KMS-11 (cell line): ENCODE data around the gene TBC1D3I.
"Not testable (repeated sequence)": the region's sequence is repeated elsewhere in the genome, so short reads cannot be mapped to it uniquely, and the experiment has no call there.

Experiments
- H2AFZ ChIP-seq: fragments of 200-600 bp; sonication (generic); 2 replicates; pipeline ENCODE4 v1.6.1; 2016; ENCODE audit warnings: antibody characterized with exemption, mixed run types, low read depth
- H3K27ac ChIP-seq: fragments of 200-600 bp; sonication (generic); 2 replicates; pipeline ENCODE4 v1.6.1; 2016; ENCODE audit warnings: mild to moderate bottlenecking, mixed run types
- H3K27me3 ChIP-seq: fragments of 200-600 bp; sonication (generic); 2 replicates; pipeline ENCODE4 v1.6.1; 2017; ENCODE audit warnings: mild to moderate bottlenecking, low read depth, mixed run types, moderate library complexity; ENCODE audit not compliant: insufficient read depth
- H3K36me3 ChIP-seq: fragments of 200-600 bp; sonication (generic); 2 replicates; pipeline ENCODE4 v1.6.1; 2017; ENCODE audit warnings: mild to moderate bottlenecking, mixed run types; ENCODE audit not compliant: insufficient read depth
- H3K4me1 ChIP-seq: fragments of 200-600 bp; sonication (generic); 2 replicates; pipeline ENCODE4 v1.6.1; 2016; ENCODE audit warnings: mild to moderate bottlenecking, low read depth, mixed run types; ENCODE audit not compliant: poor library complexity, severe bottlenecking
- H3K4me2 ChIP-seq: fragments of 200-600 bp; sonication (generic); 2 replicates; pipeline ENCODE4 v1.7.0; 2016; ENCODE audit warnings: mild to moderate bottlenecking, mixed run types
- H3K4me3 ChIP-seq: fragments of 200-600 bp; sonication (generic); IDR thresholded peaks from 2 replicates; pipeline ENCODE4 v1.6.1; 2017; ENCODE audit warnings: low read depth, low read length, mixed read lengths; ENCODE audit not compliant: insufficient read depth
- H3K79me2 ChIP-seq: fragments of 200-600 bp; sonication (generic); 2 replicates; pipeline ENCODE4 v1.6.1; 2016; ENCODE audit warnings: low read depth, mixed run types; ENCODE audit not compliant: insufficient read depth
- H3K9ac ChIP-seq: fragments of 200-600 bp; sonication (generic); 2 replicates; pipeline ENCODE4 v1.6.1; 2016; ENCODE audit warnings: mild to moderate bottlenecking, mixed run types
- H4K20me1 ChIP-seq: fragments of 200-600 bp; sonication (generic); 2 replicates; pipeline ENCODE4 v1.6.1; 2016; ENCODE audit warnings: mild to moderate bottlenecking, mixed run types; ENCODE audit not compliant: insufficient read depth

TBC1D3I gene

DNA sequence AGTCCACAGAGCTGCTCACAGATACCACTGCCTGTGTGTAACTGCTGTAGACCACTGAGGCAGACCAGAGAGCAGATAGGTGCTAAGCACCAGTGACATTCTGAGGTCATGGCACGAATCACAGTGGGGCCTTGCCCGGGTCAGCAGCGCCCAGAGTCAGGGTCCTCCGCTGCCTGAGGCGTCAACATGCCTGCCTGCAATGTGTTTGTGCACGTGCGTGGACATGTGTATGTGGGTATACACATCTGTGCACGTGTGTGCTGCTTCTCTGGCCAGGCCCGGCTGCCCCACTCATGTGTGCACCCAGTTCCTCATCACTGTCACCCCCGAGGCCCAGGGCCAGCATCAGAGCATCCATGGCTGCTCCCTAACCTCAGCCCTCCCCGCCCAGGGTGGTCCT lies at the start of gene TBC1D3I:
Gene TBC1D3I (minus strand): TSS at position 101 of the 400 bp plus-strand sequence. CDS start 1,585 bp downstream, outside the sequence.
- H4K20me1 ChIP-seq, H3K36me3 ChIP-seq, H3K4me3 ChIP-seq, H3K4me2 ChIP-seq, H3K9ac ChIP-seq, H3K4me1 ChIP-seq, H3K27me3 ChIP-seq, H3K27ac ChIP-seq, H2AFZ ChIP-seq, H3K79me2 ChIP-seq: not testable (repeated sequence)

GRCh38 chr17:36295161-36295560 lies 30.8 kb upstream of the TBC1D3I start:
- H4K20me1 ChIP-seq, H3K27ac ChIP-seq, H2AFZ ChIP-seq, H3K4me1 ChIP-seq, H3K27me3 ChIP-seq, H3K4me2 ChIP-seq, H3K36me3 ChIP-seq, H3K4me3 ChIP-seq, H3K9ac ChIP-seq, H3K79me2 ChIP-seq: not testable (repeated sequence)

GRCh38 chr17:36289965-36290612 lies 25.7 kb upstream of the TBC1D3I start:
- not testable (repeated sequence) for H3K4me3 ChIP-seq, H3K4me2 ChIP-seq, H3K4me1 ChIP-seq, H4K20me1 ChIP-seq, H3K36me3 ChIP-seq, H3K27ac ChIP-seq, H3K27me3 ChIP-seq, H3K79me2 ChIP-seq, H3K9ac ChIP-seq, H2AFZ ChIP-seq

DNA sequence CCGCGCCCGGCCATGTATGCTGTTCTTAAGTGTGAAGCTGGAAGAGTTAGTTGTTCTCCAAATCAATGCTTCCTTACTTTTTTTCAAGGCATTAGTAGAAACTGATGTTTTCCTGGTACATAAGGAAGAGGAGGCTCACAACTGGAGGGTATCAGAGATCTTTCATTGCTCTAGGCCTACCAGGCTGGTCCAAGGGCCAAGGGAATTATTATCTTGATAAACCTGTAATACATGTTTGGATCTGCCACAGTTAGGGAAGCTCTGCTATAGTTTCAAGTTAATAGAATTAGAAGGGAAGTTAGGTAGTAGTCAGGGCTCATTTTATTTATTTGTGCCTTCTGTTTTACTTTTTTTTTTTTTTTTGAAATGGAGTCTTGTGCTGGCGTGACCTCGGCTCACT lies 19.8 kb upstream of the TBC1D3I start:
- H3K4me1 ChIP-seq, H2AFZ ChIP-seq, H3K4me2 ChIP-seq, H3K4me3 ChIP-seq, H3K27ac ChIP-seq, H4K20me1 ChIP-seq, H3K36me3 ChIP-seq, H3K79me2 ChIP-seq, H3K27me3 ChIP-seq, H3K9ac ChIP-seq: not testable (repeated sequence)

DNA sequence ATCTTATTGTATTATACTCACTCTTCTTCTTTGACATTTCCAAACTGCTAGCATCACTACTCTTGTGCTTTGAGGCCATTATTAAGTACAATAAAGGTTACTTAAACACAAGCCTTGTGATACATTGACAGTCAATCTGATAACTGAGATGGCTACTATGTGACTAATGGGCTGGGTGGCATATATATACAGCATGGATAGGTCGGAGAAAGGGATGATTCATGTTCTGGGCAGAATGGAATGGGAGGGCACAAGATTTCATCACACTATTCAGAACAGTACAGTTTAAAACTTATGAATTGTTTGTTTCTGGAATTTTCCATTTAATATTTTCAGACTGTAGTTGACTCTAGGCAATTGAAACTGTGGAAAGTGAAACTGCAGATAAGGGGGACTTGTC lies 18.9 kb upstream of the TBC1D3I start:
- H3K4me3 ChIP-seq, H3K27ac ChIP-seq, H3K27me3 ChIP-seq: not testable (repeated sequence)

DNA sequence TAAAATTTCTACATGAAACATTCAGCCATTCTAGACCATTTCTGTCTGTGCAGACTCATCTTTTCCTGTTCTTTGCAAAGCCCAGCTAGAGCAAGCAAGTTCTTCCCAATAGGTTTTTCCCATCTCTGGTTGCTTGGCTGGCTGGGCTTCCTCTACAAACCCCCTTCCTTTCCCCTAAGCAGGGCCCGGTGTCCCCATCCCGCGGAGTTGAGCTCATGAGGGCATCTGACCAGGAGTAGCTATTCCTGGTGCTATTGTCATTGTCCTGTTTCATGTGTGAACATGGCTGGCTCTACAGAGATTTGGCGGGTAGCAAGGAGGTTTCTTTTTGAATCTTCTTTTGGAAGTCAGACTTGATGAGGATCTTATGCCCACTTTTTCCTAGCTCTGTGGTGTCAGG lies 22.3 kb downstream of the TBC1D3I start:
- H3K79me2 ChIP-seq, H3K4me2 ChIP-seq, H3K36me3 ChIP-seq, H3K27me3 ChIP-seq, H2AFZ ChIP-seq, H3K4me1 ChIP-seq, H4K20me1 ChIP-seq, H3K9ac ChIP-seq, H3K27ac ChIP-seq, H3K4me3 ChIP-seq: not testable (repeated sequence)

More for the DNA sequence above, 18.9 kb upstream of the TBC1D3I start:
- H3K4me2 ChIP-seq, H3K4me1 ChIP-seq, H3K9ac ChIP-seq, H4K20me1 ChIP-seq, H2AFZ ChIP-seq, H3K79me2 ChIP-seq, H3K36me3 ChIP-seq: not testable (repeated sequence)

- not testable (repeated sequence) for H3K4me3 ChIP-seq, H3K27ac ChIP-seq, H3K79me2 ChIP-seq, H3K4me2 ChIP-seq, H4K20me1 ChIP-seq, H2AFZ ChIP-seq, H3K9ac ChIP-seq, H3K27me3 ChIP-seq, H3K36me3 ChIP-seq, H3K4me1 ChIP-seq
Observed at GRCh38 chr17:36229644-36230043, 34.7 kb downstream of the TBC1D3I start.

- not testable (repeated sequence) for H3K9ac ChIP-seq, H3K4me1 ChIP-seq, H4K20me1 ChIP-seq, H3K4me3 ChIP-seq, H3K79me2 ChIP-seq, H3K27ac ChIP-seq, H2AFZ ChIP-seq, H3K4me2 ChIP-seq, H3K36me3 ChIP-seq, H3K27me3 ChIP-seq
Observed at GRCh38 chr17:36222967-36223366, 41.4 kb downstream of the TBC1D3I start.

GRCh38 chr17:36221581-36222100 lies 42.7 kb downstream of the TBC1D3I start:
- not testable (repeated sequence) for H2AFZ ChIP-seq, H4K20me1 ChIP-seq, H3K4me3 ChIP-seq, H3K4me1 ChIP-seq, H3K4me2 ChIP-seq, H3K27ac ChIP-seq, H3K79me2 ChIP-seq, H3K9ac ChIP-seq, H3K27me3 ChIP-seq, H3K36me3 ChIP-seq

DNA sequence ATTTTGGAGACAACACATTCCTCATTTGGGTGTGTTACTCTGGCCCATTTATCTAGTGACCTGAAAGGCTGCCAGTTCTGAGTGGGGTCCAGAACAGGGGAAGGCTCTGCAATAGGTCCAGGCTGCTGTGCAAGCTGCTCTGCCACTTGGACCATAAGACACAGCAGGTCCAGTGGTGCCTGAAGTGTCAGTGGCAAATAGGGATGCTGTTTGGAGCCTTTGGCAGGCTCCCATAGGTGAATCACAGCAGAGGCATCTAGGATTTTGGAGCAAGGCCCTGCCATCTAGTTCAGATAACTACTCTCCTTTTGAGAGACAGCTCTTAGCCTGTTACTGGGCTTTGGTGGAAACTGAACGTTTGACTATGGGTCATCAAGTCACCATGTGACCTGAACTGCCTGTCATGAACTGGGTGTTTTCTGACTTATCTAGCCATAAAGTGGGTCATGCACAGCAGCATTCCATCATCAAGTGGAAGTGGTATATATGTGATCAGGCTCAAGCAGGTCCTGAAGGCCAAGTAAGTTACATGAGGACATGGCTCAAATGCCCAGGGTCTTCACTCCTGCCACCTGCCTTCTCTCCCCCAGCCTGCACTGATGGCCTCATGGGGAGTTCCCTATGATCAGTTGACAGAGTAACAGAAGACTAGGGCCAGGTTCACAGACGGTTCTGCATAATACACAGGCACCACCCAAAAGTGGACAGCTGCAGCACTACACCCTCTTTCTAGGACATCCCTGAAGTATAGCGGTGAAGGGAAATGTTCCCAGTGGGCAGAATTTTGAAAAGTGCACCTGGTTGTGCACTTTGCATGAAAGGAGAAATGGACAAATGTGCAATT lies 43.4 kb downstream of the TBC1D3I start:
- not testable (repeated sequence) for H3K4me1 ChIP-seq, H2AFZ ChIP-seq, H3K27me3 ChIP-seq, H4K20me1 ChIP-seq, H3K36me3 ChIP-seq, H3K9ac ChIP-seq, H3K4me2 ChIP-seq, H3K79me2 ChIP-seq, H3K4me3 ChIP-seq, H3K27ac ChIP-seq
